Right lobe of liver (tissue), 4 donors: Measurements from ENCODE around the gene KSR2.

Experiments used
- CTCF ChIP-seq, 4 donors: fragments of 200-600 bp in 3 of 4; fragments of 450-650 bp in 1 of 4; IDR thresholded peaks; one replicate each; pipeline versions ENCODE4 v1.5.1 to v1.8.0; 2016 to 2022; ENCODE audit warnings: antibody characterized with exemption in 4 of 4, mild to moderate bottlenecking in 2 of 4
- POLR2A ChIP-seq: fragments of 450-650 bp; IDR thresholded peaks from one replicate; pipeline ENCODE4 v1.6.1; 2017; ENCODE audit warnings: antibody characterized with exemption, mild to moderate bottlenecking
- donor health status: DM: no; HTN: no; CAD: no.
- donor health status: DM: no; HTN: no; CAD: no.
- donor health status: DM: no; HTN: yes; CAD: no.

- TF ChIP-seq CTCF (IDR thresholded peaks at IDR 0.05) (no peak), POLR2A (no peak)
These were observed 199.9 kb downstream of the KSR2 start for GRCh38 chr12:117768860-117769259.
